ENCODE results near the gene RELA. TPM values are rescaled to one million over a fixed set of nuclear protein-coding genes. Genes with fewer than 3 reads are reported as not detected.

RELA gene
- total and polyA plus RNA-seq, 12 donors: 28.9 to 55.2 (median 38.7) TPM

DNA sequence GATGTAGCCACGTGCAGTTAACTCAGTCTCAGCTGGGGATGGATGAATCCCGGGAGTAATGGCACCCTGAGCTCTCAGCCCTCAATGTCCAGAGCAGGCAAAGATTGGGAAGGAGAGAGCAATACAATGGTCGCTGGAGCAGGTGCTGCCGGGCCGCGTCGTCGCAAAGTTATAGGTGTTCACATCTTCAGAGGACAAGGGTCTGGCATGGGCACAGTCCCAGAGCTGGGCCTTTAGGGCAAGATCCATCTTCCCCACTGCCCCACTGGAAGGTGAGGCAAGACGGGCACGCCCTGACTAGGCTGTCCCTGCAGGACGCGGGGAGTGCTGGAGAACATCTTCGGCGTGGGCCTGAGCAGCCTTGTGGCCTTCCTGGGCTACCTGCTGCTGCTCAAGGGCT, 39.5 kb downstream of the RELA start:
- 91 to 93% methylated on average over 14 of the region's 14 CpGs for WGBS, 2 donors
- no peak for DNase-seq

DNA sequence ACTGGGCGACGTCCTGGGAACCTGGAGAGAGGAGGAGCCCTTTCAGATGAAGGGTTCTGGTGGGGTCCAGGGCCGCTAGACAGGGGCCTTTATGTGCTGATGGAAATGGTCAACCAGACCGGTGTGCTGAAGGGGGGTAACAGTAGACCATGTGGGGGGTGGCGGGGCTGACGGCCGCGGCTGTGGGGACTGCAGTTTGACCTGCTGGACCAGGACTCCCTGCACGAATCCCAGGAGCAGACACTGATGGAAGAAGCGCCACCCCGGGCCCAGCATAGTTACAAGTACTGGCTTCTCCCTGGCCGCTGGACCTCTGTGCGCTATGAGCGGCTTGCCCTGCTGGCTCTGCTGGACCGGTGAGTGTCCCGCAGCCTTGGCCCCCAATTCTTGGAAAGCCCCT, 40.7 kb downstream of the RELA start:
- Histone ChIP-seq H3K36me3 (peaks cover 10 to 100% (median 74%) of the 10 kb centered on the region in 9 donors), H3K9me3 (no peaks in the 10 kb centered on the region), H3K4me3 (no peak overlapping the region), H3K27ac (no peak overlapping the region), H3K4me1 (peaks cover 3 to 19% (median 12%) of the 10 kb centered on the region in 9 donors), H3K27me3 (no peaks in the 10 kb centered on the region)
- no peak for ATAC-seq
- DNase-seq: no peak
- WGBS, 2 donors: 93 to 97% methylated on average over 16 of the region's 16 CpGs
- intact Hi-C loops (cut with DNase I): loop anchor here in 3 of 10 donors (10.0 kb wide), 3 partner anchors 83 to 363 kb away; no protein-coding TSS in a partner anchor
- TF ChIP-seq, protein P1, sequence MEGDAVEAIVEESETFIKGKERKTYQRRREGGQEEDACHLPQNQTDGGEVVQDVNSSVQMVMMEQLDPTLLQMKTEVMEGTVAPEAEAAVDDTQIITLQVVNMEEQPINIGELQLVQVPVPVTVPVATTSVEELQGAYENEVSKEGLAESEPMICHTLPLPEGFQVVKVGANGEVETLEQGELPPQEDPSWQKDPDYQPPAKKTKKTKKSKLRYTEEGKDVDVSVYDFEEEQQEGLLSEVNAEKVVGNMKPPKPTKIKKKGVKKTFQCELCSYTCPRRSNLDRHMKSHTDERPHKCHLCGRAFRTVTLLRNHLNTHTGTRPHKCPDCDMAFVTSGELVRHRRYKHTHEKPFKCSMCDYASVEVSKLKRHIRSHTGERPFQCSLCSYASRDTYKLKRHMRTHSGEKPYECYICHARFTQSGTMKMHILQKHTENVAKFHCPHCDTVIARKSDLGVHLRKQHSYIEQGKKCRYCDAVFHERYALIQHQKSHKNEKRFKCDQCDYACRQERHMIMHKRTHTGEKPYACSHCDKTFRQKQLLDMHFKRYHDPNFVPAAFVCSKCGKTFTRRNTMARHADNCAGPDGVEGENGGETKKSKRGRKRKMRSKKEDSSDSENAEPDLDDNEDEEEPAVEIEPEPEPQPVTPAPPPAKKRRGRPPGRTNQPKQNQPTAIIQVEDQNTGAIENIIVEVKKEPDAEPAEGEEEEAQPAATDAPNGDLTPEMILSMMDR (IDR thresholded peaks at IDR 0.05): no peak

More for the DNA sequence above, 39.5 kb downstream of the RELA start:
- peaks cover 0 to 11% (median 7%) of the 10 kb centered on the region in 9 donors for H3K4me1 ChIP-seq
- intact Hi-C loops (cut with DNase I): loop anchor here in 3 of 10 donors (10.0 kb wide), 3 partner anchors 82 to 362 kb away; no protein-coding TSS in a partner anchor
- H3K27ac ChIP-seq: no peak overlapping the region
- no peak for ATAC-seq
- H3K9me3 ChIP-seq: no peaks in the 10 kb centered on the region
- H3K4me3 ChIP-seq: no peak overlapping the region
- TF ChIP-seq, protein P1 (IDR thresholded peaks at IDR 0.05): no peak
- peaks cover 4 to 100% (median 82%) of the 10 kb centered on the region in 9 donors for H3K36me3 ChIP-seq
- no peaks in the 10 kb centered on the region for H3K27me3 ChIP-seq

DNA sequence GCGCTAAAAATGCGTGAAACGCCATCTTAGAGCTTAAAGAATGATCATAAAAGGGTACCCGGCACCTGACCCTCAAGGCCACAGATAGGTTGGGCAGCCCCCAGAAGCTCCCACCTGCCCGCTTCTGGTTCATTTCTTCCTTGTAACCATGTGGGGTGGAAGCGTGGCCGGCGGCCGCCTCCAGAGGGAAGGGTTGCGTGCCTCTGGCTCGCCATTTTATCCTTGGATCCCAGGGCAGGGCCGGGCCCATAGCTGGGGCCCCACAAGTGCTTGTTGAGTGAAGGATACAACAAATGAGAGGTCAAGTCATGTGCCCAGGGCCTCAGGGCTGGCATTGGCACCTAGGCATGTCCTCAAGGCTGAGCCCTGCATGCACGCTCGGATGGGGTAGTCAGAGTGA, 41.3 kb downstream of the RELA start:
- DNase-seq: no peak
- ATAC-seq: no peak
- H3K27me3 ChIP-seq: no peaks in the 10 kb centered on the region
- no peak overlapping the region for H3K27ac ChIP-seq
- intact Hi-C loops (cut with DNase I): loop anchor here in 3 of 10 donors (10.0 kb wide), 3 partner anchors 83 to 363 kb away; no protein-coding TSS in a partner anchor
- TF ChIP-seq, protein P1 (IDR thresholded peaks at IDR 0.05): no peak
- no peak overlapping the region for H3K4me3 ChIP-seq
- WGBS, 2 donors: 94 to 95% methylated on average over 14 of the region's 14 CpGs
- H3K36me3 ChIP-seq: peaks cover 10 to 96% (median 68%) of the 10 kb centered on the region in 9 donors
- no peaks in the 10 kb centered on the region for H3K9me3 ChIP-seq
- peaks cover 8 to 24% (median 18%) of the 10 kb centered on the region in 9 donors for H3K4me1 ChIP-seq

DNA sequence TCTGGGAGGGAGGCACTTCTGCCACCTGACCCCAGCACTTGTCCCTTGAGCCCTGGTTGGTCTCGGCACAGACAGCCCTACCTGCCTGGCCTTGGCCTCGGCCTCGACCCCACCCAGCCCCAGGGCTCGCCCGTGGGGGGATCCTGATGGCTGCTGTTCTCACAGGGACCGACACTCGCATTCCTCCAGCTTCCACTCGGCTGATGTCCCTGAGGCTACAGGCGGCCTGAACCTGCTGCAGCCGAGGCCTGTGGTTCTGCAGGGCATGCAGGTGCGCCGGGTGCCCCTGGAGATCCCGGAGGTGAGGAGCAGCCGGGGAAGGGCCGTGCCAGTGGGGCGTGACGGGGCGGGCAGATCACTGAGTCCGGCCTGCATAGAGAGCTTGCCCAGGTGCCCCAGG, 42.0 kb downstream of the RELA start:
- WGBS, 2 donors: 92 to 94% methylated on average over 19 of the region's 19 CpGs
- H3K36me3 ChIP-seq: peaks cover 10 to 88% (median 64%) of the 10 kb centered on the region in 9 donors
- TF ChIP-seq, protein P1 (IDR thresholded peaks at IDR 0.05): no peak
- no peaks in the 10 kb centered on the region for H3K27me3 ChIP-seq
- intact Hi-C loops (cut with DNase I): loop anchor here in 3 of 10 donors (10.0 kb wide), 3 partner anchors 84 to 364 kb away; no protein-coding TSS in a partner anchor
- ATAC-seq (no peak), DNase-seq (no peak)
- H3K4me1 ChIP-seq: peaks cover 11 to 19% (median 15%) of the 10 kb centered on the region in 9 donors
- no peaks in the 10 kb centered on the region for H3K9me3 ChIP-seq
- no peak overlapping the region for H3K27ac ChIP-seq
- no peak overlapping the region for H3K4me3 ChIP-seq
